SK-N-MC (cell line): ENCODE measurements around the gene CFAP299.
"Not testable (repeated sequence)": the region's sequence is repeated elsewhere in the genome, so short reads cannot be mapped to it uniquely, and the experiment has no call there.

Experiments
- DNase-seq: peaks from one replicate; pipeline ENCODE4 v3.0.0-alpha.2; 2011; ENCODE audit warnings: low read depth, low spot score
- H3K27ac ChIP-seq: fragments of 200-600 bp; sonication (generic); 2 replicates; pipeline ENCODE4 v1.5.1; 2016; ENCODE audit warnings: mixed run types
- H3K36me3 ChIP-seq: fragments of 200-600 bp; sonication (generic); 2 replicates; pipeline ENCODE4 v1.6.1; 2017; ENCODE audit warnings: antibody characterized with exemption, low read length, mixed read lengths; ENCODE audit not compliant: insufficient read depth
- H3K4me3 ChIP-seq: fragments of 200-600 bp; sonication (generic); 2 replicates; pipeline ENCODE4 v1.5.1; 2016
- H3K9ac ChIP-seq: fragments of 200-600 bp; sonication (generic); 2 replicates; pipeline ENCODE4 v1.8.0; 2017; ENCODE audit warnings: mixed run types, mixed read lengths; ENCODE audit not compliant: insufficient read length
- H3K9me3 ChIP-seq: fragments of 200-600 bp; sonication (generic); 2 replicates; pipeline ENCODE4 v1.6.1; 2017; ENCODE audit warnings: low read depth, mild to moderate bottlenecking, antibody characterized with exemption, low read length, moderate library complexity, mixed read lengths
- EZH2 ChIP-seq: fragments of 200-600 bp; sonication (generic); IDR thresholded peaks from one replicate; pipeline ENCODE4 v1.6.1; 2017; ENCODE audit warnings: antibody characterized with exemption
- FOXP2 ChIP-seq: optimal IDR thresholded peaks from 2 replicates; pipeline ENCODE3; 2011; ENCODE audit warnings: mild to moderate bottlenecking, moderate library complexity; ENCODE audit not compliant: insufficient read depth; ENCODE audit errors: extremely low read length, control extremely low read depth
- POLR2AphosphoS5 ChIP-seq: IDR thresholded peaks from 2 replicates; pipeline ENCODE4 v1.6.1; 2012; ENCODE audit warnings: mild to moderate bottlenecking, low read depth, low read length, borderline replicate concordance

CFAP299 gene

GRCh38 chr4:80717204-80717603, 381.7 kb downstream of the CFAP299 start:
- DNase-seq = no peak
- no peaks in the 10 kb centered on the region for H3K36me3 ChIP-seq
- H3K9ac ChIP-seq = no peak overlapping the region
- no peak overlapping the region for H3K4me3 ChIP-seq
- H3K9me3 ChIP-seq = no peaks in the 10 kb centered on the region; the same call in 1 of the 2 replicates
- TF ChIP-seq FOXP2 (no peak), POLR2AphosphoS5 (no peak), EZH2 (no peak)
- H3K27ac ChIP-seq = no peak overlapping the region

GRCh38 chr4:80726471-80726870, 390.9 kb downstream of the CFAP299 start:
- H3K36me3 ChIP-seq = no peaks in the 10 kb centered on the region
- H3K9ac ChIP-seq = no peak overlapping the region
- no peaks in the 10 kb centered on the region for H3K9me3 ChIP-seq
- no peak for DNase-seq
- no peak for TF ChIP-seq POLR2AphosphoS5
- no peak for TF ChIP-seq FOXP2
- no peak overlapping the region for H3K4me3 ChIP-seq
- no peak overlapping the region for H3K27ac ChIP-seq

GRCh38 chr4:80730158-80730557, 394.6 kb downstream of the CFAP299 start:
- DNase-seq = no peak
- H3K4me3 ChIP-seq = no peak overlapping the region

GRCh38 chr4:80731436-80731835, 395.9 kb downstream of the CFAP299 start:
- Histone ChIP-seq H3K9me3 (no peaks in the 10 kb centered on the region), H3K36me3 (no peaks in the 10 kb centered on the region), H3K4me3 (no peak overlapping the region), H3K9ac (no peak overlapping the region), H3K27ac (no peak overlapping the region)
- TF ChIP-seq POLR2AphosphoS5 (no peak), FOXP2 (no peak), EZH2 (no peak)
- DNase-seq = no peak

More at GRCh38 chr4:80730158-80730557, 394.6 kb downstream of the CFAP299 start:
- Histone ChIP-seq H3K9me3 (no peaks in the 10 kb centered on the region), H3K36me3 (no peaks in the 10 kb centered on the region), H3K27ac (no peak overlapping the region), H3K9ac (no peak overlapping the region)
- TF ChIP-seq EZH2 (no peak), POLR2AphosphoS5 (no peak), FOXP2 (no peak)

- no peak for TF ChIP-seq FOXP2
- no peak for TF ChIP-seq EZH2
- TF ChIP-seq POLR2AphosphoS5 = no peak
Observed at GRCh38 chr4:80732010-80732409, 396.5 kb downstream of the CFAP299 start.

GRCh38 chr4:80740375-80740774, 404.8 kb downstream of the CFAP299 start:
- Histone ChIP-seq H3K4me3 (no peak overlapping the region), H3K9ac (no peak overlapping the region), H3K9me3 (no peaks in the 10 kb centered on the region), H3K27ac (no peak overlapping the region), H3K36me3 (no peaks in the 10 kb centered on the region)
- TF ChIP-seq FOXP2 = no peak
- TF ChIP-seq EZH2 = no peak
- no peak for TF ChIP-seq POLR2AphosphoS5
- DNase-seq = no peak

More at GRCh38 chr4:80732010-80732409, 396.5 kb downstream of the CFAP299 start:
- Histone ChIP-seq H3K9me3 (no peaks in the 10 kb centered on the region), H3K4me3 (no peak overlapping the region), H3K36me3 (no peaks in the 10 kb centered on the region), H3K27ac (no peak overlapping the region), H3K9ac (no peak overlapping the region)
- DNase-seq = no peak

- not testable (repeated sequence) for H3K36me3 ChIP-seq, H3K9me3 ChIP-seq, DNase-seq, H3K27ac ChIP-seq, H3K4me3 ChIP-seq, H3K9ac ChIP-seq
Observed at GRCh38 chr4:80749558-80749957, 414.0 kb downstream of the CFAP299 start.

GRCh38 chr4:80751200-80751599, 415.7 kb downstream of the CFAP299 start:
- no peak for DNase-seq
- TF ChIP-seq EZH2 (no peak), FOXP2 (no peak), POLR2AphosphoS5 (no peak)
- Histone ChIP-seq H3K9me3 (no peaks in the 10 kb centered on the region), H3K9ac (no peak overlapping the region), H3K27ac (no peak overlapping the region), H3K4me3 (no peak overlapping the region), H3K36me3 (no peaks in the 10 kb centered on the region)

GRCh38 chr4:80767944-80768343, 432.4 kb downstream of the CFAP299 start:
- Histone ChIP-seq H3K9me3 (no peaks in the 10 kb centered on the region), H3K9ac (no peak overlapping the region), H3K36me3 (no peaks in the 10 kb centered on the region), H3K27ac (no peak overlapping the region), H3K4me3 (no peak overlapping the region)
- no peak for DNase-seq
- TF ChIP-seq EZH2 (no peak), POLR2AphosphoS5 (no peak), FOXP2 (no peak)
